RPMI7951 (cell line): ENCODE measurements around the gene RBMXL2. TPM values are rescaled to one million over a fixed set of nuclear protein-coding genes. Genes with fewer than 3 reads are reported as not detected.

ENCODE experiments used
- DNase-seq: peaks from one replicate; pipeline ENCODE4 v3.0.0-alpha.2; 2012; ENCODE audit warnings: low read depth
- total RNA-seq: library from RNA; depleted of rRNA; stranded (reverse); fragments of >200 nt; shearing (Covaris generic); gene quantifications from 2 replicates; pipeline ENCODE4 v1.2.3, GENCODE V29; 2014; rRNA removed

RBMXL2 gene
- total RNA-seq: 0.12 TPM in 1 of 2 replicates, not detected in the other

DNA sequence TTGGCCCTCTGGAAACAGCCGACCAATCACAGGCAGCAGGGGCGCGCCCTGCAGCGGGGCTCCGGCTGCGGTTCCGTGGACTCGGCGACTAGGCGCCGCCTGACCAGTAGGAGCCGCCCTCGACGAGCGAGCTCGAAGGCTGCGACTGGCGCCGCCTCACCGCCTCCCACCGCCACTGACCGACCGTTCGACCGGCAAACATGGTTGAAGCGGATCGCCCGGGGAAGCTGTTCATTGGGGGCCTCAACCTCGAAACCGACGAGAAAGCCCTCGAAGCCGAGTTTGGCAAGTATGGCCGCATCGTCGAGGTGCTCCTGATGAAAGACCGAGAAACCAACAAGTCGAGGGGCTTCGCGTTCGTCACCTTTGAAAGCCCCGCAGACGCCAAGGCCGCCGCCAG lies at the start of gene RBMXL2:
TSS of gene RBMXL2 (plus strand) at position 78 of the 400 bp plus-strand sequence. CDS start at position 201, 123 bp downstream.
- DNase-seq: no peak

DNA sequence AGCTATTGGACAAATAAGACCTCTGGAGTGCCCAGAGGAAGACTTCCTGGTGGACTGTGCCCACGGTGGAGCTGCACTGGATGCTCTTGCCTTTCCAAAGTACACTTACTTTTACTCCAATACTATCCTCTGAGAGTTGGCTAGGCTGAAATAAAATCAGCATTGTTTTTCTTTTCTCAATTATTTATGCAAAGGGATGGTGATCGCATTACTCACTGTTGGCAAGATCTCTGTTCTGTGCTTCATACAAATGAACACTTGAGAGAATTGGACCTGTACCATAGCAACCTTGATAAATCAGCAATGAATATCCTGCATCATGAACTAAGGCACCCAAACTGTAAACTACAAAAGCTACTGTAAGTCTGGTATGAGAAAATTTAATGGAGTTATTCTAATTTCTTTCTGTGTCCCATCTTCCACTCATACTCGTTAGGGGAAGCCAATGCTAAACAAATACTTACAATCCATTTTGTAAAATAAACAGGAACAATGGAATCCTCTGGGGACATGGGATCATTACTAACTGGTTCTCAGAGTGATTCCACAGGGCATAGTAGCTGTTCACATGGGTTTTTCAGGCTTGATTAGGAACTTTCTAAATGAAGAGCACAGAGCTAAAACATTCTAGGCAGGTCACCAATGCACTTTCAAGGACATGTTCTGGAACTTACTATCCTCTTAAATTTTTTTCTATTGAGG lies 42.2 kb upstream of the RBMXL2 start:
- DNase-seq: peak; percentile 3

- no peak for DNase-seq
Measured at GRCh38 chr11:7050191-7050590, 38.6 kb upstream of the RBMXL2 start.

DNA sequence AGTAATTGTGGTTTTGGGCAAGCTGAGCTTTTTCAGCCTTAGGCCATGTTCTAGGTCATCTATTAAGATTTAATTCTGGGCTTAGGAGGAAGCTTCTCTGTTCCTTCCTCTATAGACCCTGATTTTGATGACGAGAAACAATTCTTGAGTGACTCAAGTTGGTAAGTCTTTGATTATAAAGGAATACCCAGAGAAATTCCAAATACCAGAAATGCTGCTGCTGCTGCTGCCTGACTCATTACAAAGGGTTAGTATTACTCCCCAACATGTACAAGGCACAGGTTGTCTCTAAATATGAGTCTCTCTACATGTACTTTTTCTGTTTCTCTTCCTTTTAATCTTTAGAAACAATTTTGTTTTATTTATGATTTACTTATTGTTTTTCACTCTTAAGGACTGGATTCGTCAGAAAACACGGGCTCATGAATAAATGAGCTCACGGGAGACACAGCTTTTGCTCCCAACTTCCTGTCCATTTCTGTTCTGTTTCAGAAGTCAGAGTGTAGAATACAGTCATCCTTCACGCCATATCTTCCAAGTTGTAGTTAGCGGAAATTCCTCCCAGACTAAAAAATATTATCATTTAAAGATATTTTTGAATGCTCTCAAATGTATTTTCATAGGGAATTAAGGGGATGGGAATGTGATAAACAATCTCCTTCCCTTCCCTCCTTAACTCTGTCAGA lies 31.8 kb upstream of the RBMXL2 start:
- peak; percentile 4 for DNase-seq

GRCh38 chr11:7057641-7058040 lies 31.2 kb upstream of the RBMXL2 start:
- no peak for DNase-seq

GRCh38 chr11:7060868-7061267 lies 27.9 kb upstream of the RBMXL2 start:
- DNase-seq: peak; percentile 57

- DNase-seq: no peak
Measured at GRCh38 chr11:7062534-7062933, 26.3 kb upstream of the RBMXL2 start.

- DNase-seq: no peak
Measured at GRCh38 chr11:7072401-7073028, 16.3 kb upstream of the RBMXL2 start.

DNA sequence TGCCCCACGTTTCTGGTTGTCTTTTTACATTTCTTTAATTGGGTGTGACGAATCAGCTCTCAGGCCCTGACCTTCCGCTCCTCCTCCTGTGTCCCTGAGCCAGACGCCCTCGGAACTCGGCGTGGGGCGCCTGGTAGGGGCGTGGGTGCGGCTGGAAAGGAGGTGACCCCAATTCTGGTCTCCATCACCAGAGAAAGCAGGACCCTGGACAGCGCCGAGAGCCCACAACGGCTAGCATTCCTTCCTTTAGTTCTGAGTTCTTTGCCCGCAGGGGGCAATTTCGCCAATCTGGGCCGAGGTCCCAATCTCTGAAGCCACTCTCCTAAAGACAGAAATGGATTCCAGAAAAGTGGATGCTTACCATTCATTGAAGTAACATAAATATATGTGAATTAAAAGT lies 11.7 kb upstream of the RBMXL2 start:
- DNase-seq: peak; percentile 6

- no peak for DNase-seq
Measured at GRCh38 chr11:7079545-7080135, 9.2 kb upstream of the RBMXL2 start.

GRCh38 chr11:7080900-7081299 lies 7.9 kb upstream of the RBMXL2 start:
- DNase-seq: no peak

DNA sequence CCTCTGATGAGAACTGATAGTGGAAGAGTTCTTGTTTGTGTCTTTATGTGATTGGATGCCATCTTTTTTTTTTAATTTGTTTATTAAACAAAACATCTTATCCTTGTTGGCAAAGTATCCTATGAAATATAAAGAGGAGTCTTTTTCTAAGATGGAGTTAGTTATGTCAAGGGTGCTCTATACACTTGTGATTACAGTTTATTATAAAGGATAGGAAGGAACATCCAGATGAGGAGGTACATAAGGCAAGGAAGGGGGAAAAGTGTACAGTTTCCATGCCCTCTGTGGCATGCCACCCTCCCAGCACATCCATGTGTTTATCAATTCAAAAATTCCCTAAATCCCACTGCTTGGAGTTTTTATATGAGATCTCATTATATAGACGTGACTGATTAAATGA lies 7.4 kb upstream of the RBMXL2 start:
- DNase-seq: no peak

DNA sequence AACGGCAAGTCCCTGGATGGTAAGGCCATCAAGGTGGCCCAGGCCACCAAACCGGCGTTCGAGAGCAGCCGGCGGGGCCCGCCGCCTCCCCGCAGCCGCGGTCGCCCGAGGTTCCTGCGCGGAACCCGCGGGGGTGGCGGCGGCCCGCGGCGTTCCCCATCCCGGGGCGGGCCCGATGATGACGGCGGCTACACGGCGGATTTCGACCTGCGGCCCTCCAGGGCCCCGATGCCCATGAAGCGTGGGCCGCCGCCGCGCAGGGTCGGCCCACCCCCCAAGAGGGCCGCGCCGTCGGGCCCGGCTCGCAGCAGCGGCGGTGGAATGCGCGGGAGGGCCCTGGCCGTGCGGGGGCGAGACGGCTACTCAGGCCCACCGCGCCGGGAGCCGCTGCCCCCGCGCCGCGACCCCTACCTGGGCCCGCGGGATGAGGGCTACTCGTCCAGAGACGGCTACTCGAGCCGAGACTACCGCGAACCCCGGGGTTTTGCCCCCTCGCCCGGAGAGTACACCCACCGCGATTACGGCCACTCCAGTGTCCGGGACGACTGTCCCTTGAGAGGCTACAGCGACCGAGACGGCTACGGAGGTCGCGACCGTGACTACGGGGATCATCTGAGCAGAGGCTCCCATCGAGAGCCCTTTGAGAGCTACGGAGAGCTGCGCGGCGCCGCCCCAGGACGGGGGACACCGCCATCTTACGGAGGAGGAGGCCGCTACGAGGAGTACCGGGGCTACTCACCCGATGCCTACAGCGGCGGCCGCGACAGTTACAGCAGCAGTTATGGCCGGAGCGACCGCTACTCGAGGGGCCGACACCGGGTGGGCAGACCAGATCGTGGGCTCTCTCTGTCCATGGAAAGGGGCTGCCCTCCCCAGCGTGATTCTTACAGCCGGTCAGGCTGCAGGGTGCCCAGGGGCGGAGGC lies 792 bp downstream of the RBMXL2 start:
- no peak for DNase-seq

- DNase-seq: peak; percentile 36
Measured at GRCh38 chr11:7098235-7098832, 9.5 kb downstream of the RBMXL2 start.

GRCh38 chr11:7115780-7116179 lies 27.0 kb downstream of the RBMXL2 start:
- no peak for DNase-seq

GRCh38 chr11:7116370-7116769 lies 27.6 kb downstream of the RBMXL2 start:
- no peak for DNase-seq

- no peak for DNase-seq
Measured at GRCh38 chr11:7138051-7138450, 49.3 kb downstream of the RBMXL2 start.
